Measurements from ENCODE around the gene GTF3C6.
"Not testable (repeated sequence)": the region's sequence is repeated elsewhere in the genome, so short reads cannot be mapped to it uniquely, and the experiment has no call there.

GTF3C6 gene, protein sequence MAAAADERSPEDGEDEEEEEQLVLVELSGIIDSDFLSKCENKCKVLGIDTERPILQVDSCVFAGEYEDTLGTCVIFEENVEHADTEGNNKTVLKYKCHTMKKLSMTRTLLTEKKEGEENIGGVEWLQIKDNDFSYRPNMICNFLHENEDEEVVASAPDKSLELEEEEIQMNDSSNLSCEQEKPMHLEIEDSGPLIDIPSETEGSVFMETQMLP

DNA sequence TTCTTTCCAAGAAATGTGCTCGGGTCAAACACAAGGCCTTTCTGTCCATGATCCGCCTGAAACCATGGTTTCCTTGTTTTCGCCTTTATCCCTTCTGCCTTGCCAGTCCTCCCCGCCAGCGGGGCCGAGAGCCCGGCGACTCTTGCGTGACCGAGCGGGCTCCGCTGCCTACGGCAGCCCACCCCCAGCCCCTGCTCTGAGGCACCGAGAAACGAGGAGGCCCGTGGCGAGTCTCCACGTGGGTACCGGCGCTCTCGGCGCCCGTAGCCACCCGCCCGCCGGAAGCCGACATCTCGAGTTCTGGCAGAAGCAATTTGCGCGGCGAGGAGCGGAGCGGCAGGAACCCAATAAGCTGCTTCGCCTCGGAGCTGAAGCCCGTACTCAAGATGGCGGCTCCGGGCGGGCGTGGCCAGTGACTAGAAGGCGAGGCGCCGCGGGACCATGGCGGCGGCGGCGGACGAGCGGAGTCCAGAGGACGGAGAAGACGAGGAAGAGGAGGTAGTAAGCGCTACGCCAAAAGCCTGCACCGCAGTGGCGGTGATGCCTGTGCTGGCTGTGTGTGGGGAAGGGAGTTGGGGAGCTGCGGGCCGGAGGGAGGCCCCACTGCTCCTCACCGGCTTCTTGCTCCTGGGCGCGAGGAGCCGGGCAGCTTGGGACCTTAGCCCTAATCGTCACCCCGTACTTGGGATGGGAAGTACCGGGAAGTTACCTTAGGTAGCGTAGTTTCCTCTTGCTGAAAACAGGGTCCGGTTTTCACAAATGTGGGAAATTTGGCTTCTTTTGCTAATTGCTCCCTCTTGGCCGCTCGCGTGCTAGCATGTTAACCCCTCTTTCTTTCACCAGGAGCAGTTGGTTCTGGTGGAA lies at the start of gene GTF3C6:
GTF3C6 (plus strand) TSS at position 378 of the 864 bp plus-strand sequence; CDS start at position 442, 64 bp downstream.
- no peak for FAIRE-seq

DNA sequence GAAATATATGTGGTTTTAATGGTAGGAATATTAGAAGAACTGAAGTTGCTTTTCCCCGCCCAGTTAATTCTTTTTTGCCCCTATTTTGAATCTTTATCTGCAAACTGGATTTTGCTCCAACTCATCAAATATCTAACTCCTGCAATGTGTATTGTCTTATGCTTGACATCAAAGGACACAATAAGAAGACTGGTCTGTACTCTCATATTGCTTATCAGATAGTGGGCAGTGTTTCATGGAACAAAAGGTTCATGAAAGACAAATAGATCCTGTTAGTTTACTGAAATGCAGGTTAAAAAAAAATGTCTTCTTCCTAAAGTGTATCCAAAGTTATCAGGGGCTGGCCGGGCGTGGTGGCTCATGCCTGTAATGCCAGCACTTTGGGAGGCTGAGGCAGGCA lies 27.7 kb upstream of the GTF3C6 start:
- no peak for FAIRE-seq

DNA sequence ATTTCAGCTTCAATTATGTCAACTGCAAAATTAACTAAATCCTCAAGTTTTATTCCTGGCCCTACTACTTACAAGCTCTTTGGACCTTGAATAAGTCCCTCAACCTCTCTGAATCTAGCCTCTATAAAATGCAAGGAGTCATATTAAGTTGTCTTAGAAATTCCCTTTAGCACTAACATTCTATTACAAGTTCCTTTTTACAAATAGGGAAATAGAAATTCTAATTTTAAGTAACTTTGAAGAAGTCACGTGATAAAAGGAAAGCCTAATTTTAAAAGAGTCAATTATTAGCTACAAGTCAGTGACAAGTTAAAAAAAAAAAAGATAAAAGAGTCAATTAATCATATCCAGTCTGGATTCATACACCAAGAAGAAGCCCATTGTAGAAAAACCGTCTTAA lies 24.6 kb upstream of the GTF3C6 start:
- no peak for FAIRE-seq

DNA sequence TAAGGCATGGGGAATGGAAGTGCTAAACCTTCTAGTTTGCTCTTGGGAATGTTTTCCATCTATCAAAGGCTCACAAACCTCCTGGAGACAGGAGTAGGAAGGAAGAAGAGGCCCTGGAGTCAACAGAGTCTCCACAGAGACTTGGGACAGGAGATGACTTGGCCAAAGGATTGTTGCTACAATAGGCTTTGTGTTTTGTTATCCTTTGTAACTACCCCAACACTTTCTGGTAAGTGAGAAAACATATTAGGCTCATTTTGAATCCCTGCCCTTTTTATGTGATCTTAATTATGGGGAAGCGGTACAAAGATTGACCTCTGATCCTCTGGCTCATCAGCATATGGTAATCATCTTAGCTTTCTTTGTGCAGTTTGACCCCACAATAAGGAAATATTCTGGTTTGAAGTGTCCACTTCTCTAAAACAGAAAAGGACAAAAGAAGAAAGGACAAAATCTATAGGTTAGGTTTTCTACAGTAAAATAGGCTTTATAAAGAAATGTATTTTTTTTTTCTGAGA lies 24.1 kb upstream of the GTF3C6 start:
- no peak for FAIRE-seq

DNA sequence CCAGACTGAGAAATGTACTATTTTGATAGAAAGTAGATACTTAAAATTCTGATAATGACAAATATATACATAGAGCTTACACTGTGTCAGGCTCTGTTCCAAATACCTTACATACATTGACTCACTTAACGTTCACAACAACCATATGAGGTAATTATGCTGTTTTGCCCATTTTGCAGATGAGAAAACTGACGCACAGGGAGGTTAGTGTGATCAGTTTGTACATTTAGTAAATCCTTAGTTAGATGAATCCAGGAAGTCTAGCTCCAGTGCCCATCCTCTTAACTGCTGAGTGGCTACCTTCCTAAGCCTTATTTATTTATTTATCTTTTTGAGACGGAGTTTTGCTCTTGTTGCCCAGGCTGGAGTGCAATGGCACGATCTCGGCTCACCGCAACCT lies 23.3 kb upstream of the GTF3C6 start:
- FAIRE-seq: no peak

DNA sequence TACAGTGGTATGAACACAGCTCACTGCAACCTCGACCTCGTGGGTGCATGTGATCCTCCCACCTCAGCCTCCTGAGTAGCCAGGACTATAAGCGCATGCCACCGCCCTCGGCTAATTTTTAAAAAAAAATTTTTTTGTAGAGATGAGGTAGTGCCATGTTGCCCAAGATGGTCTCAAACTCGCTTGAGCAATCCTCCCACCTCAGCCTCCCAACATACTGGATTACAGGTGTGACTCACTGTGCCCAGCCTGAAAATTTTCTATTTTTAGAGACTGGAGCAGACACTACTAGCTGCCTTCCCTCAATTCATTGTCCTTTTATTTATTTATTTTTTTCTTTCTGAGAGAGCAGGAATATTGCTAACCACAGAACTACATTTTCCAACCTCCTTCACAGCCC lies 20.3 kb upstream of the GTF3C6 start:
- FAIRE-seq: no peak

DNA sequence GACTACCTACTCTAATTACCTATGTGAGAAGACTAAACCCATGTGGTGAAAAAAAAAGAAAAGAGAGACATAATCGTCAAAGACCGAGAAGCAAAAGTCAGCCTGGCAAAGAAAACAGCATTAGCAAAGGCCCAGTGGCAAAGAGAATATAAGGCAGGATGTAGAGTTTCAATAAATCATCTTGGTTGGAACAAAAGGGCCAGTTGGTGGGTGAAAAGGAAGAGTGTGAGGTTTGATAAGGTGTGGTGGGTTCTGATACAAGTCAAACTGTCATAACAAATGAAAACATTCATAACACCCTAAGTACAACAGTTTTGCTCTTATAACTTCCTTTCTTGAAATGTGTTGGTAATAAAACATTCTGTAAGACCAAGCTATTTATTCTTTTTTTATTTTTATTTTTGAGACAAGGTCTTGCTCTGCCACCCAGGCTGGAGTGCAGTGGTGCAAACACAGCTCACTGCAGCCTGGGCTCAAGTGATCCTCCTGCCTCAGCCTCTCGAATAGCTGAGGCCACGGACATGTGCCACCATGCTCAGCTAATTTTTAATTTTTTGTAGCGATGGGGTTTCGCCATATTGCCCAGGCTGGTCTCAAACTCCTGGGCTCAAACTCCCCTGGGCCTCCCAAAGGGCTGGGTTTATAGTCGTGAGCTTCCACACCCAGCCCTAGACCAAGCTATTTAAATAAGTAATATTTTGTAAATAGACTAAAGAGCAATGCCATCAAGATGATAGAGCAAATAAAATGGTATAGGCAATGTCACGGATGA lies 18.9 kb upstream of the GTF3C6 start:
- no peak for FAIRE-seq

DNA sequence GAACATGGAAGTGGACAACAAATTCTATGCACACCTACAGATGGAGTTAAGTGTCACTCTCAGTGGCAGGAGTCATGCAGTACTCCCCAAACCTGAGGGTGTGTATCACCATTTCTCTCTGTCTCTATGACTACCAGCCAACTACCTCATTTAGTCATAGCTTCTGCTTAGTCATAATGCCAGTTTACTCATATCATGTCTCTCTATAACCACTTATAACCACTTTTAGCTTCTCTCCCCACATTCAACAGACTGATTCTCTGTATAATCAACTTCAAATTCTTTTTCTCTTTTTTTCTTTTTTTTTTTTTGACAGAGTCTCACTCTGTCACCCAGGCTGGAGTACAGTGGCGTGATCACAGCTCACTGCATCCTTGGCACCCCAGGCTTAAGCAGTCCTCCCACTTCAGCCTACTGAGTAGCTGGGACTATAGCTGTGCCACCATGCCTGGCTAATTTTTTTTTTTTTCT lies 13.8 kb upstream of the GTF3C6 start:
- FAIRE-seq: no peak

DNA sequence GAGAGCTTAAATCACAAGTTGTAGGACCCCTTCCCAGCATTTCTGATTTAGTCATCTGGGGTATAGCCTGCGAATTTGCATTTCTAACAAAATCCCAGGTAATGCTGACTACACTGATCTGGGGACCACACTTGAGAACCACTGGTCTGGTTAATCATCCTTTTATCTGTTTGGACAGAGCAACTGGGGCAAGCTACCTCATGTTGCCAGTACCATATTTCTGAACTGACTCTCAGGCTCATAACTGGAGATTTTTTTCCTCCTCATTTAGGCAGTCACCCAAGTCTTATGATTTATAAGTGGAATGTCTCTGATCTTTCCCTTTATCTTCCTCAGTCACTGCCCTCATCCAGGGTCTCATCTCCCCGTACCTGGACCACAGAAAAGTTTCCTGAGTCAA lies 12.0 kb upstream of the GTF3C6 start:
- no peak for FAIRE-seq

DNA sequence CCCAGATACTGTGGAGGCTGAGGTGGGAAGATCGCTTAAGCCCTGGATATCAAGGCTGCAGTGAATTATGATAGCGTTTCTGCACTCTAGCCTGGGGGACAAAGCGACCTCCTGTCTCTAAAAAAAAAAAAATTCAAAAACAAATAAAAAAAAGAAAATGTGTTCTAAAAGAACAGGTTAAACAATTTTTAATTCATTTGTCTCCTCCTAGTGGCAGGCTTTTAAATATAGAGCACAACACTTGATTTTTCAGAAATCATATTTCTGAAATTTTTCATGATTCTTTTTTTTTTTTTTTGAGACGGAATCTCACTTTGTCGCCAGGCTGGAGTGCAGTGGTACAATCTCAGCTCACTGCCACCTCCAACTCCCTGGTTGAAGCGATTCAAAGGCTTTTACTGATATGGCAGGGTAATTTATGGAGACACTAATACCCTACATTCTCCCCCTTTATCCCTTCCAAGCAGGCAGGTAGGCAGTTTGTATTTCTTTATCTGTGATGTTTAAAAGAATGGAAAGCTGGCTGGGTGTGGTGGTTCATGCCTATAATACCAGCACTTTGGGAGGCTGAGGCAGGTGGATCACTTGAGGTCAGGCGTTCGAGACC lies 8.7 kb upstream of the GTF3C6 start:
- FAIRE-seq: peak; percentile 96

DNA sequence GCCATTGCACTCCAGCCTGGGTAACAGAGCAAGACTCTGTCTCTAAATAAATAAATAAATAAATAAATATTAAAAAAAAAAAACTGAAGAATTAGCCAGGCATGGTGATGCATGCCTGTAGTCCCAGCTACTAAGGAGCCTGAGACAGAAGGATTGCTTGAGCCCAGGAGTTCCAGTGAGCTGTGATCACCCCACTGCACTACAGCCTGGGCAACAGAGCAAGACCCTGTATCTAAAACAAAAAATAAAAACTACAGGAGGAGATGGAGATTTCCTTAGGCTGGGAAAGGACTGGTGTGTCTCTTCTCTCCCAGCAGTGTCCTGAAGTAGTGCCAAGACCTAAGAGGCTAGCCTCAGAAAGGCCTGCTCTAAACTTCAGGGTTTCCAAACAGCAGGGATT lies 8.1 kb upstream of the GTF3C6 start:
- no peak for FAIRE-seq

DNA sequence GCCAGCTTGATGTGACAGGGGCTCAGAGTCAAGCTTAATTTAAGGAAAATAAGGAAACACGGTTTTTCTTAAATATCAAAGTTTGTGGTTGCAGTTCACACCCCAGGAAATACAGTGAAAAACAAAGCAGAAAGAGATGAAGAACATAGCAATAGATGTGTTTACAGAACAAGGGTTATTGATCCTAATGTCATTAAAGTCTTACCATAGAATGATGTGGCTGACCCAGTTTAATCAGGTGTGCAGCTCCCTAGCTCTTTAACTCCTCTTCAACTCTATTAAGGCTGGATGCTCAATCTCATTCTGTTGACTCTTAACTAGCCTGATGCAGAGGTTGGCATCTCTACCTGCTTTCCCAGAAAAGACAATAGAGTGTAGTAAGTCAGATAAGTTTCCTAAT lies 7.5 kb upstream of the GTF3C6 start:
- FAIRE-seq: no peak

DNA sequence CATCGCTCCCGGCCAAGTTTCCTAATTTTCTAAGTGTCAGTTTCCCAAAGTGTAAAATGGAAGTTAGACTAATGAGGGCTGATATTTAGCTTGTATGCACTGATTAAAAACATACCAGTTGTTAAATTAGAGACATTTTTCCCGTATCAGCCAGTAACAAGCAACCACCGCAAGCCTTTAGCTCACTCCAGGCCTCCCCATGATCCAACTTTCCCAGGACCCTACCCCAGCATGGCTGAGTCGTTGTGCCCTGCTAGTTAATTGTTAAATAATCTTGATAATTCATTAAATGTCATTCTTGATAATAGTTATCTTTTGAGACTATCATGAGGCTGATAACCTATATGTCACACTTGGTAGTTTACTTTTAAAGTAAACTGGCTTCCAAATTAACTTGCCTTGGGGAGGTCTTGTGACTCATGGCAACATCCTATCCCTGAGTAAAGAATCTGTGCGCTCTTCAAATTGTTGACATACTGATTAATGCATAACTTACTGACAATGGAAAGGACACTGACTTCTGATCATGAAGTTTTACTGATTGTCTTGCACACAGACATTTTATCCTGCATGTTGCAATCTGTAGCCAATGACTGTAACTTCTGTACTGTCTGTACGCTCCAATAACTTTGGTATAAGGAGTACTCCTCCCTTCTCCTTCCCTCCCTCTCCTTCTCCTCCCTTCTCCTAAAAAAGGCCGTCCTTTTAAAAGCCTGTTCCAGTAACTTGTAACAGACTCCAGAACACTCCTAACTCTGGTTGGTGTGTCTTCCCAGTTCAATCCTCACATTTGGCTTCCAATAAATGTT lies 6.3 kb upstream of the GTF3C6 start:
- no peak for FAIRE-seq

DNA sequence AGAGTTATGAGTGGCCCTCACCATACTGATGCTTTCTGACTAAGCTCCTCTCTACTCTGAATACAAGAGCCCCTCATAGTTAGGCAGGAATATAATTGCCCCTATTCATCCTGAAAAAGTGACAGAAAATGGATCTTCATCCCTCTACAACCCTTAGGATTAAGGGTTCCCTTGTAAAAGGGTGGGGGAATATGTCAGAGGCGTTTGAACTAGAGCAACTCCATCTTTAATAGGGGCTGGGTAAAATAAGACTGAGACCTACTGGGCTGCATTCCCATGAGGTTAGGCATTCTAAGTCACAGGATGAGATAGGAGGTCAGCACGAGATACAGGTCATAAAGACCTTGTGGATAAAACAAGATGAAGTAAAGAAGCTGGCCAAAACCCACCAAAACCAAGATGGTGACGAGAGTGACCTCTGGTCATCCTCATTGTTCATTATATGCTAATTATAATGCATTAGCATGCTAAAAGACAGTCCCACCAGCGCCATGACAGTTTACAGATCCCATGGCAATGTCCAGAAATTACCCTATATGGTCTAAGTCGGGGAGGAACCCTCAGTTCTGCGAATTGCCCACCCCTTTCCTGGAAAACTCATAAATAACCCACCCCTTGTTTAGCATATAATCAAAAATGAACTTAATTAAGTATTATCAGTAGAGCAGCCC lies 4.7 kb upstream of the GTF3C6 start:
- no peak for FAIRE-seq

DNA sequence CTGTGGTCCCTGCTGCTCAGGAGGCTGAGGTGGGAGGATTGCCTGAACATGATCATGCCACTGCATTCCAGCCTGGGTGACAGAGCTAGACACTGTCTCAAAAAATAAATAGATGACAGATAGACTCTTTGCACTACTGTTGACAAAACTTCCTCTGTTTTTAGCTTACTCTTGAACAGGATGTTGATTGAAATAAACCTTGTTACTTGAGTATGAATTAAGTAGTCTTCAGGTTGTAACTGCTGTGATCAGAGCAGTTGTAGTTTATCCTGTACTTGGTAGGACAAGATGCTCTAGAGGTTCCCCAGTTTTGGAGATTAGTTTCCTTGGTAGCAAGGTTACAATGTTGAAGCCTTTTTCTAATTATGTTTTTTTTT lies 1.5 kb downstream of the GTF3C6 start:
- FAIRE-seq: no peak

DNA sequence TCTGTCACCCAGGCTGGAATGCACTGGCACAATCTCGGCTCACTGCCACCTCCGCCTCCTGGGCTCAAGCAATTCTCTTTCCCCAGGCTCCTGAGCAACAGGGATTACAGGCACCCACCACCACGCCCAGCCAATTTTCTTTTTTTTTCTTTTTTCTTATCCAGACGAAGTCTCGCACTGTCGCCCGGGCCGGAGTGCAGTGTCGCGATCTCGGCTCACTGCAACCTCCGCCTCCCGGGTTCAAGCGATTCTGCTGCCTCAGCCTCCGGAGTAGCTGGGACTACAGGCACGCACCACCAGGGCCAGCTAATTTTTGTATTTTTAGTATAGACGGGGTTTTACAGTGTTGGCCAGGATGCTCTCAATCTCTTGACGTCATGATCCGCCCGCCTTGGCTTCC lies 4.1 kb downstream of the GTF3C6 start:
- not testable (repeated sequence) for FAIRE-seq

DNA sequence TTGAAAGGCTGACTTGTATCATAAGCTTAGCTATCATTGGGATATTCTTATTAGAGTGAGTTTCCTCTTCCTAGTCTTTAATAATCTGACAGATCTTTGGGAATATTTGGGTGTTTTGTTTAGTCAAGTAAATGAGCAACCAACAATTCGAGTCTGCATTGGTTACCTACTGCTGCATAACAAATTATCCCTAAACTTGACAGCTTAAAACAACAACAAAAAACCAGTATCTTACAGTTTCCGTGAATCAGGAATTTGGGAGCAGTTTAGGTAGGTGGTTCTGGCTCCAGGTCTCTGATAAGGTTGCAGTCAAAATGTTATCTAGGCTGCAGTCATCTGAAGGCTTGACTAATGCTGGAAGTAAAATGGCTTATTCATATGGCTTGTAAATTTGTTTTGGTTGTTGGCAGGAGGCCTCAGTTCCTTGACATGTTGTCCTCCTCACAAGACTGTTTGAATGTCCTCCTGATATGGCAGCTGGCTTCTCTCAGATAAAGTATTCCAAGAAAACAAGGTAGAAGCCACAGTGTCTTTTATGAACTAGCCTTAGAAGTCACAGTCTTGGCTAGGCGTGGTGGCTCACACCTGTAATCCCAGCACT lies 7.2 kb downstream of the GTF3C6 start:
- FAIRE-seq: no peak

DNA sequence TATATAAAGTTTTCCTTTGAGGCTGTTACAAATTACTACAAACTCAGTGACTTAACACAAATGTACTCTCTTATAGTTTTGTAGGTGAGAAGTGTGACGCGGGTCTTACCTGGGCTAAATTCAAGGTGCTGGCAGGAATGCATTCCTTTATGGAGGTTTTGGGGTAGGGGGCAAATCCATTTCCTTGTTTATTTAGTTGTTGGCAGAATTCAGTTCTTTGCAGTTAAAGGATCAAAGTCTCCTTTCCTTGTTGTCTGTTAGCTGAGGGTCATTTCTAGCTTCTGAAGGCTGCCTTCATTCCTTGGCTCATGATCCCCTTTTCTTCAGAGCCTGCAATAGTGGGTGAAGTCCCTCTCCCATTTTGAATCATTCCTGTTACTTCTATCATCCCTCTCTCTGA lies 10.2 kb downstream of the GTF3C6 start:
- not testable (repeated sequence) for FAIRE-seq

DNA sequence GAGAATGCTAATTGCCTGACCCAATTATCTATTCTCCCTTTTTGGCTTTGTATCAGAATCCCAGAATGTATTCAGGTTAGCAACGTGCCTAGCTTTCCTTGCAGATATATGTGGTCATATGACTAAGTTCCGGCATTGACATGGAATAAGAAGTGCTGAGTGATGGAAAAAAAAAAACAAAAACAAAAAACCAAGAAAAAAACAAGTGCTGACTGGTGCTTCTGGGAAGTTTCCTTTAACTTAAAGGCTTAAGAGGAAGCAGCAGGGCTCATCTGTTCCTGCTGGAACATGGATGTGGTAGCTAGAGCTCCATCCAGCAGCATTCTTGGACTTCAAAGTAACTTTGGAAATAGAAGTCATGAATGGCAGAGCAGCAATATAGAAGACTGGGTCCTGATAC lies 13.0 kb downstream of the GTF3C6 start:
- no peak for FAIRE-seq

DNA sequence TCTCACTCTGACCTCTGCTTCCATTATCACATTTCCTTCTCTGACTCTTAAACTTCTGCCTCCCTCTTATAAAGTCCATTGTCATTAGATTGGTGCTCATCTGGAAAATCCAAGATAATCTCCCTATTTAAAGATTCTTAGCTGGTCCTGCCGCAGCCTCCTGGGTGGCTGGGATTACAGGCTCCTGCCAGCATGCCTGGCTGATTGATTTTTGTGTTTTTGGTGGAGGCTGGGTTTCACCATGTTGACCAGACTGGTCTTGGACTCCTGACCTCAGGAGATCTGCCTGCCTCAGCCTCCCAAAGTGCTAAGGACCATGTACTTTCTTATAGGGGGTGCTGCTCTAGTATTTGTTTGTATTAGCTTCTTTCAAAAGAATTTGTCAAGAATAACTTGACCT lies 18.1 kb downstream of the GTF3C6 start:
- no peak for FAIRE-seq

DNA sequence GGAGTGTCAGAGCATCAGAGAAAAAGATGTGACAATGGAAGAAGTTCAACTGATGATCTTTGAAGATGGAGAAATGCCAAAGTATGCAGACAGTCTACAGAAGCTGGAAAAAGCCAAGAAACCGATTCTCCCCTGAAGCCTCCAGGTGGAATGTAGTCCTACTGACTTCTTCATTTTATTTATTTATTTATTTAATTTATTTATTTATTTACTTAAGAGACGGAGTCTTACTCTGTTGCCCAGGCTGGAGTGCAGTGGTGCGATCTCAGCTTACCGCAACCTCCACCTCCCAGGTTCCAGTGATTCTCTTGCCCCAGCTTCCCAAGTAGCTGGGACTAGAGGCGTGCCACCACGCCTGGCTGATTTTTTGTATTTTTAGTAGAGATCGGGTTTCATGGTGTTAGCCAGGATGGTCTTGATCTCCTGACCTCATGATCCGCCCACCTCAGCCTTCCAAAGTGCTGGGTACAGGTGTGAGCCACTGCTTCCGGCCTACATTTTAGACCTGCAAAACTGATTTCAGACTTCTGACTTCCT lies 21.1 kb downstream of the GTF3C6 start:
- FAIRE-seq: no peak

All from islet of Langerhans (tissue), 1 donor.